Vagina (tissue), 2 donors: Measurements from ENCODE around the gene LRRC3. TPM values are rescaled to one million over a fixed set of nuclear protein-coding genes. Genes with fewer than 3 reads are reported as not detected.

Experiments
- DNase-seq, 2 donors: peaks; one replicate each; pipeline ENCODE4 v3.0.0-alpha.2; 2017; ENCODE audit errors: extremely low spot score in 2 of 2
- H3K27ac ChIP-seq: fragments of 200-600 bp; sonication (generic); one replicate; pipeline ENCODE4 v1.5.1; 2019
- H3K27me3 ChIP-seq: fragments of 200-600 bp; sonication (generic); one replicate; pipeline ENCODE4 v1.5.1; 2019
- H3K36me3 ChIP-seq, 2 donors: fragments of 200-600 bp; sonication (generic); one replicate each; pipeline ENCODE4 v1.5.1; 2017 to 2019
- H3K4me1 ChIP-seq: fragments of 200-600 bp; sonication (generic); one replicate; pipeline ENCODE4 v1.5.1; 2019
- H3K4me3 ChIP-seq, 2 donors: fragments of 200-600 bp; sonication (generic); 1 replicate in 1 of 2; 2 replicates in 1 of 2; pipeline ENCODE4 v1.5.1; 2016 to 2019
- H3K9me3 ChIP-seq: fragments of 200-600 bp; sonication (generic); one replicate; pipeline ENCODE4 v1.5.1; 2019
- CTCF ChIP-seq, 3 experiments: fragments of 450-650 bp in 2 of 3; fragments of 200-600 bp in 1 of 3; sonication (generic) in 1 of 3; IDR thresholded peaks; one replicate each; pipeline ENCODE4 v1.5.1; 2017 to 2019; ENCODE audit warnings: antibody characterized with exemption in 3 of 3, mild to moderate bottlenecking in 2 of 3, moderate library complexity in 2 of 3
- POLR2A ChIP-seq, 2 donors: fragments of 450-650 bp; IDR thresholded peaks; one replicate each; pipeline ENCODE4 v1.6.1; 2017; ENCODE audit warnings: antibody characterized with exemption in 2 of 2, mild to moderate bottlenecking in 2 of 2, moderate library complexity in 2 of 2
- POLR2AphosphoS5 ChIP-seq, 2 donors: sonication (generic); formaldehyde crosslinking; IDR thresholded peaks; one replicate each; pipeline ENCODE4 v1.9.0; 2017; ENCODE audit warnings: antibody characterized with exemption in 2 of 2, mild to moderate bottlenecking in 2 of 2, low read depth in 1 of 2; ENCODE audit not compliant: insufficient read depth in 1 of 2
- intact Hi-C: fragments of 100-400 bp; cut with DNase I; formaldehyde crosslinking; loops from one replicate; pipeline ENCODE4 v1.15.1; 2023
- total RNA-seq: library from RNA; depleted of rRNA; stranded (reverse); fragments of >200 nt; gene quantifications from one replicate; pipeline ENCODE4 v1.2.3, GENCODE V29; 2016

Gene LRRC3
- total RNA-seq, 1 donor from 2014 or later, result 2.5 TPM

GRCh38 chr21:44463724-44464123 lies 8.4 kb downstream of the LRRC3 start:
- TF ChIP-seq CTCF (IDR thresholded peaks at IDR 0.05) (no peak), POLR2AphosphoS5 (IDR thresholded peaks at IDR 0.05; ENCODE audit: insufficient read depth in 1 of 2, low read depth in 1 of 2) (no peak), POLR2A (IDR thresholded peaks at IDR 0.05) (no peak)
- intact Hi-C loops, result no loop called here
- Histone ChIP-seq H3K27me3 (no peaks in the 10 kb centered on the region), H3K27ac (no peak overlapping the region), H3K4me1 (no peaks in the 10 kb centered on the region), H3K4me3 (no peak overlapping the region), H3K36me3 (no peaks in the 10 kb centered on the region), H3K9me3 (no peaks in the 10 kb centered on the region)
- no peak for DNase-seq

- Histone ChIP-seq H3K27ac (no peak overlapping the region), H3K9me3 (no peaks in the 10 kb centered on the region), H3K36me3 (no peaks in the 10 kb centered on the region), H3K4me1 (no peaks in the 10 kb centered on the region), H3K4me3 (no peak overlapping the region), H3K27me3 (no peaks in the 10 kb centered on the region)
- no peak for TF ChIP-seq CTCF (IDR thresholded peaks at IDR 0.05)
- no peak for TF ChIP-seq POLR2A (IDR thresholded peaks at IDR 0.05)
- TF ChIP-seq POLR2AphosphoS5 (IDR thresholded peaks at IDR 0.05; ENCODE audit: insufficient read depth in 1 of 2, low read depth in 1 of 2), result no peak
- intact Hi-C loops, result no loop called here
- no peak for DNase-seq
Observed at GRCh38 chr21:44464351-44464750, 9.0 kb downstream of the LRRC3 start.

GRCh38 chr21:44466351-44466954 lies 11.1 kb downstream of the LRRC3 start:
- H3K27me3 ChIP-seq, result no peaks in the 10 kb centered on the region
- DNase-seq, result no peak
- intact Hi-C loops, result no loop called here
- no peak overlapping the region for H3K27ac ChIP-seq
- TF ChIP-seq POLR2AphosphoS5 (IDR thresholded peaks at IDR 0.05; ENCODE audit: insufficient read depth in 1 of 2, low read depth in 1 of 2) (no peak), POLR2A (IDR thresholded peaks at IDR 0.05) (no peak), CTCF (IDR thresholded peaks at IDR 0.05) (no peak)
- no peak overlapping the region for H3K4me3 ChIP-seq
- H3K9me3 ChIP-seq, result no peaks in the 10 kb centered on the region
- H3K36me3 ChIP-seq, result no peaks in the 10 kb centered on the region
- no peaks in the 10 kb centered on the region for H3K4me1 ChIP-seq

GRCh38 chr21:44466996-44467858 lies 11.9 kb downstream of the LRRC3 start:
- no peak for DNase-seq
- Histone ChIP-seq H3K36me3 (no peaks in the 10 kb centered on the region), H3K4me1 (no peaks in the 10 kb centered on the region), H3K27ac (no peak overlapping the region), H3K9me3 (no peaks in the 10 kb centered on the region), H3K4me3 (no peak overlapping the region), H3K27me3 (no peaks in the 10 kb centered on the region)
- TF ChIP-seq CTCF (IDR thresholded peaks at IDR 0.05) (no peak), POLR2A (IDR thresholded peaks at IDR 0.05) (no peak), POLR2AphosphoS5 (IDR thresholded peaks at IDR 0.05; ENCODE audit: insufficient read depth in 1 of 2, low read depth in 1 of 2) (no peak)
- intact Hi-C loops, result no loop called here

- no peak overlapping the region for H3K4me3 ChIP-seq
Observed at GRCh38 chr21:44467859-44468195, 12.5 kb downstream of the LRRC3 start.

More at GRCh38 chr21:44467859-44468195, 12.5 kb downstream of the LRRC3 start:
- Histone ChIP-seq H3K27me3 (no peaks in the 10 kb centered on the region), H3K4me1 (no peaks in the 10 kb centered on the region), H3K9me3 (no peaks in the 10 kb centered on the region), H3K36me3 (no peaks in the 10 kb centered on the region), H3K27ac (no peak overlapping the region)
- intact Hi-C loops, result no loop called here
- no peak for DNase-seq
- TF ChIP-seq POLR2AphosphoS5 (IDR thresholded peaks at IDR 0.05; ENCODE audit: insufficient read depth in 1 of 2, low read depth in 1 of 2) (no peak), POLR2A (IDR thresholded peaks at IDR 0.05) (no peak), CTCF (IDR thresholded peaks at IDR 0.05) (no peak)
